Thymus (tissue), 11 donors: ENCODE data around the gene PIAS4. TPM values are rescaled to one million over a fixed set of nuclear protein-coding genes. Genes with fewer than 3 reads are reported as not detected.

Experiments used
- DNase-seq, 9 donors: peaks; one replicate each; pipeline ENCODE4 v3.0.0-alpha.2; 2013; ENCODE audit warnings: low spot score in 9 of 9, low read depth in 6 of 9, missing footprints in 1 of 9
- H3K27ac ChIP-seq, 2 donors: one replicate each; pipeline ENCODE4 v1.5.1; 2013; ENCODE audit warnings: control low read depth in 1 of 2, low read depth in 1 of 2, low read length in 1 of 2, mild to moderate bottlenecking in 1 of 2, moderate library complexity in 1 of 2
- H3K27me3 ChIP-seq, 2 donors: one replicate each; pipeline ENCODE4 v1.5.1; 2013; ENCODE audit warnings: low read length in 1 of 2; ENCODE audit not compliant: control insufficient read depth in 2 of 2, insufficient read depth in 1 of 2
- H3K36me3 ChIP-seq, 2 donors: one replicate each; pipeline ENCODE4 v1.5.1; 2013; ENCODE audit warnings: low read length in 1 of 2, mild to moderate bottlenecking in 1 of 2, moderate library complexity in 1 of 2; ENCODE audit not compliant: control insufficient read depth in 2 of 2, insufficient read depth in 2 of 2
- H3K4me1 ChIP-seq, 2 donors: one replicate each; pipeline ENCODE4 v1.5.1; 2013; ENCODE audit warnings: low read length in 2 of 2; ENCODE audit not compliant: control insufficient read depth in 2 of 2, insufficient read depth in 2 of 2
- H3K4me3 ChIP-seq, 2 donors: one replicate each; pipeline ENCODE4 v1.5.1; 2013; ENCODE audit warnings: low read length in 2 of 2, control low read depth in 1 of 2, mild to moderate bottlenecking in 1 of 2
- H3K9me3 ChIP-seq, 2 donors: one replicate each; pipeline ENCODE4 v1.5.1; 2013; ENCODE audit warnings: low read length in 1 of 2, mild to moderate bottlenecking in 1 of 2; ENCODE audit not compliant: control insufficient read depth in 2 of 2, insufficient read depth in 1 of 2
- WGBS: extraction: QIAGEN DNeasy Blood & Tissue Kit; methylation state at CpG from one replicate; pipeline ENCODE4 v1.1.7; 2013; 5-methylcytosine and 5-hydroxymethylcytosine counted together
- polyA plus RNA-seq: library from polyadenylated mRNA; stranded (reverse); fragments of 200-250 nt; gene quantifications from one replicate; pipeline ENCODE4 v1.2.3, GENCODE V29; 2013
- total RNA-seq: library from RNA; stranded (reverse); fragments of 120-200 nt; gene quantifications from one replicate; pipeline ENCODE4 v1.2.4, GENCODE V29; 2013
- donor health status: healthy.

Gene PIAS4
- total and polyA plus RNA-seq, 2 donors, result 10.8 to 13.4 TPM

DNA sequence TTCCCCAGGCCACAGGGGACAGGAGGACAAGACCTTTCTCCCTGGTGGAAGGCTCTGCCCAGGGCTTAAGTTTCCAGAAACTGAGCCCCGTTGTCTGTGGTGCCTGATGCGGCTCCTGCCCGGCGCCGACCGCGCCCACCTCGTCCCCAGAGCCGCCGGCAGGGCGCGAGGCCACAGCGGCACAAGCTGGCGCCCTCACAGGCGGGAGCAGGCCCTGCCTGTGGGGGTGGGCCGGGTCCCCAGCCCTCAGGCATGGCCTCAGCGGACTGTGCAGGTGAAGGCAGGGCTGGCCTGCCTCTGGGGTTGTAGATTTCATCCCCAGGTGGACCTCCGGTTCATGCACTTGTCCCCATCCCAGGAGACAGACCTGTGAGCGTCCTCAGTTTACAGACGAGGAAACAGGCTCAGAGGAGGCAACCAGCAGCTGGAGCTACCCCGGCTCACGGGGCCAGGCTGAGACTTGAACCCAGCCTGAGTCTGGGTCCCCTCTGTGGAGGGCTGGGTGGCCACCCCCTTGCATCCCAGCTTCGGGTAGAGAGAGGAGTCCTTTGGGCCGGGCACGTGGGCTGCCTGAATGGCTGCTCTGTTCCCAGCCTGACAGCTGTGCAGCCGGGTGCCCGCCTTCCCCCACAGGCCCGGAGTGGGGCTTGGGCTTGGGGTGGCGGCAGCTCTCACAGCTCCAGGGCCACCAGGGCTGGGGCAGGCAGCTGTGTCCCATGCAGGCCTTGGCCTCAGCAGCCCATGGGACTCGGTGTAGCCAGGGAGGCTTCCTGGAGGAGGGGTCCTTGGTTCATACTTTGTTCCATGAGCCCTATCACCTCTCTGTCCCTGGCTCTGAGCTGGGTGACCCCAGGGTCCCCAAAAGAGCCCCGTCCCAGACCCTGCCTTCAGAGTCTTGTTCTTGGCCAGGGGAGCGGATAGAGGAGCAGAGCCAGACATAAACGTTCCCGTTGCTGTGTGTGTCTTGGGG, 26.8 kb downstream of the PIAS4 start:
- H3K27ac ChIP-seq, result no peak overlapping the region
- WGBS, result 96% methylated on average over 34 of the region's 34 CpGs
- H3K9me3 ChIP-seq, result peaks cover 2 to 5% of the 10 kb centered on the region in 2 donors

GRCh38 chr19:4035018-4035566, 27.6 kb downstream of the PIAS4 start:
- H3K4me1 ChIP-seq, result no peaks in the 10 kb centered on the region
- H3K27me3 ChIP-seq, result no peaks in the 10 kb centered on the region
- H3K36me3 ChIP-seq, result peaks cover 50 to 80% of the 10 kb centered on the region in 2 donors
- no peak overlapping the region for H3K4me3 ChIP-seq
- peaks cover 2 to 5% of the 10 kb centered on the region in 2 donors for H3K9me3 ChIP-seq
- no peak for DNase-seq
- no peak overlapping the region for H3K27ac ChIP-seq
- WGBS, result 97% methylated on average over 19 of the region's 19 CpGs

More for the DNA sequence above, 26.8 kb downstream of the PIAS4 start:
- H3K4me1 ChIP-seq, result no peaks in the 10 kb centered on the region
- no peak for DNase-seq
- no peak overlapping the region for H3K4me3 ChIP-seq
- H3K27me3 ChIP-seq, result no peaks in the 10 kb centered on the region
- H3K36me3 ChIP-seq, result peaks cover 52 to 82% of the 10 kb centered on the region in 2 donors

DNA sequence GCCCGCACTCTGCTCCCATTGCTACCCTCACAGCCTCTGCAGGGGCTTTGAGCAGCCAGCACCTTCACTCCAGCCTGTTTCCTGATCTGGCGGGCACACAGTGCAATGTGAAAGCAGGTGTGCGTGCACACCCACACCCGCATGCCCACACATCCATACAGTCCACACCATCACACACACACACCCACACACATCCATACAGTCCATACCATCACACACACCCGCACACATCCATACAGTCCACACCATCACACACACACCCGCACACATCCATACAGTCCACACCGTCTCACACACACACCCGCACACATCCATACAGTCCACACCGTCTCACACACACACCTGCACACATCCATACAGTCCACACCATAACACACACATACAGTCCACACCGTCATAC, 28.0 kb downstream of the PIAS4 start:
- WGBS, result 89% methylated on average over 10 of the region's 10 CpGs
- Histone ChIP-seq H3K36me3 (peaks cover 52 to 83% of the 10 kb centered on the region in 2 donors), H3K9me3 (peaks cover 2 to 5% of the 10 kb centered on the region in 2 donors), H3K27ac (no peak overlapping the region), H3K4me3 (no peak overlapping the region), H3K27me3 (no peaks in the 10 kb centered on the region), H3K4me1 (no peaks in the 10 kb centered on the region)
- no peak for DNase-seq

GRCh38 chr19:4036576-4037300, 29.2 kb downstream of the PIAS4 start:
- Histone ChIP-seq H3K4me1 (no peaks in the 10 kb centered on the region), H3K27ac (no peak overlapping the region), H3K36me3 (peaks cover 46 to 73% of the 10 kb centered on the region in 2 donors), H3K4me3 (no peak overlapping the region), H3K27me3 (no peaks in the 10 kb centered on the region), H3K9me3 (peaks cover 2 to 5% of the 10 kb centered on the region in 2 donors)
- no peak for DNase-seq
- WGBS, result 97% methylated on average over 25 of the region's 25 CpGs

DNA sequence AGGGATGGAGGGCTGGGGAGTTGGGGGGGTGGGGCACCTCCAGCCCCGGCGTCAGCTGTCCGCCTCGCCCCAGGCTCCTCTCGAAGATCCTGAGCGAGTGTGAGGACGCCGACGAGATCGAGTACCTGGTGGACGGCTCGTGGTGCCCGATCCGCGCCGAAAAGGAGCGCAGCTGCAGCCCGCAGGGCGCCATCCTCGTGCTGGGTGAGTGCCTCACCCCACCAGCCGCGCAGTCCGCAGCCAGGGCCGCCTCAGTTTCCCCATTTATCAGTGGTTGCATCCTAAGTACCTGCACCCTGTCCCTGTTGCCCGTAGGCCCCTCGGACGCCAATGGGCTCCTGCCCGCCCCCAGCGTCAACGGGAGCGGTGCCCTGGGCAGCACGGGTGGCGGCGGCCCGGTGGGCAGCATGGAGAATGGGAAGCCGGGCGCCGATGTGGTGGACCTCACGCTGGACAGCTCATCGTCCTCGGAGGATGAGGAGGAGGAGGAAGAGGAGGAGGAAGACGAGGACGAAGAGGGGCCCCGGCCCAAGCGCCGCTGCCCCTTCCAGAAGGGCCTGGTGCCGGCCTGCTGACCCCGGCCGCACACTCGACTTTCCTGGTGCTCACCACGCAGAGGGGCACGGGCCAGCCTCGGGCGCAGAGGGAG, 29.9 kb downstream of the PIAS4 start:
- H3K4me3 ChIP-seq, result no peak overlapping the region
- DNase-seq, result no peak
- peaks cover 46 to 71% of the 10 kb centered on the region in 2 donors for H3K36me3 ChIP-seq
- H3K4me1 ChIP-seq, result no peaks in the 10 kb centered on the region
- no peak overlapping the region for H3K27ac ChIP-seq
- WGBS, result 97% methylated on average over 54 of the region's 54 CpGs
- peaks cover 2 to 5% of the 10 kb centered on the region in 2 donors for H3K9me3 ChIP-seq
- no peaks in the 10 kb centered on the region for H3K27me3 ChIP-seq

DNA sequence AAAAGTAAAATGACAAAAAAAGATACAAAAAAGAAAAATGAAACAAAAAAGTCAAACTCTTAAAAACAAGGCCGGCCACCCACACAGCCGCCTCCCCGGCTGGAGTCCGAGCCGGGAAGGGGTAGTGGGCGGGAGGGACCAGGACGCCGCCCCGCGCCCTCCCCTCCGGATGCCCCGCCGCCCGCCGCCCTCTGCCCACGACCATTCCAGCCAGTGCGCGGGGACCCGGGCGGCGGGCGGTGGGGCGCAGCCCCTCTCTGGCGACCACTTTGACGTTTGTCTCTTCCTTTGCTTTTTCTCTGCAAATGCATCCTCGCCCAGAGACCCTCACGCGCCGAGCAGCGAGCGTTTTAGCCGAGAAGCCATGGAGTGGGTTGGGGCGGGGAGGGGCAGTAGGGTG, 30.5 kb downstream of the PIAS4 start:
- H3K27ac ChIP-seq, result no peak overlapping the region
- no peak for DNase-seq
- WGBS, result 96% methylated on average over 33 of the region's 33 CpGs
- no peaks in the 10 kb centered on the region for H3K27me3 ChIP-seq
- H3K9me3 ChIP-seq, result peaks cover 2 to 5% of the 10 kb centered on the region in 2 donors
- H3K36me3 ChIP-seq, result peaks cover 42 to 68% of the 10 kb centered on the region in 2 donors
- H3K4me3 ChIP-seq, result no peak overlapping the region
- no peaks in the 10 kb centered on the region for H3K4me1 ChIP-seq

DNA sequence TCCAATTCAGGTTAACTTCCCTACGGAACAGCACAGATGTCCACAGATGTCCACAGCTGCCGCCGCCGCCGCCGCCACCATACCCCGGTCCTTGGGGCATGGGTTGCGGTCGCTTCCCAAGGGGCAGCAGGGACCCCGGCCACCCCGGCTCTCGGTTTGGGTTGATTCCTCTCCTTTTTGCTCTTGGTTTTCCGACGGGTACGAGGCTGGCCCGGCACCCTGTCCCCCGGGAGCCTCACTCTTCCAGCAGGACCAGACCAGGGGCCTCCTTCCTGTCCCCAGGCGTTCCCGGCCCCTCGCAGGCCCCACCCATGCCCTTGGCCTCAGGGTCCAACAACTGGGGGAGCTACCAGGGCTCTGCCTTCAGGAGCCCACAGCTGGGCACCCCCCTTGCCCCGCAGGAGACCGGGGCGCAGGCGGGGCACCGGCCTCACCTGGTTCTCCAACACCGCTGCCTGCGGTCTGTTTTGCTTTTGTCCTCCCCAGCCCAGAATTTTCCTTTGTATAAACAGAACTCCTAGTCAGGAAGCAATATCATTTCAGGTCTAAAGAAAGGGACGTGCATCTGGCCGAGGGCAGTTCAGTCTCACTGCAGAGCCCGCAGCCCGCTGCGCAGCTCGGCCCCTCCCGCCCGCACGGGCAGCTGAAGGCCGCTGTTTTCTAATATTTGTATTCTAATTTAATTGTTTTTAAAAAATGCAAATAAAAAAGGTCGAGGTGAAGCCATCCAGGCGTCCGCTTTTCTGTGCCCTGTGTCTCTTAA, 31.3 kb downstream of the PIAS4 start:
- Histone ChIP-seq H3K4me1 (no peaks in the 10 kb centered on the region), H3K27me3 (no peaks in the 10 kb centered on the region), H3K27ac (no peak overlapping the region), H3K36me3 (peaks cover 35 to 61% of the 10 kb centered on the region in 2 donors), H3K9me3 (peaks cover 2 to 5% of the 10 kb centered on the region in 2 donors), H3K4me3 (no peak overlapping the region)
- no peak for DNase-seq
- WGBS, result 94% methylated on average over 40 of the region's 40 CpGs

- whole genome bisulfite sequencing, result 98% methylated on average over 14 of the region's 14 CpGs
- H3K4me3 ChIP-seq, result no peak overlapping the region
- DNase-seq, result no peak
- no peaks in the 10 kb centered on the region for H3K4me1 ChIP-seq
- no peaks in the 10 kb centered on the region for H3K27me3 ChIP-seq
- H3K27ac ChIP-seq, result no peak overlapping the region
- H3K9me3 ChIP-seq, result no peaks in the 10 kb centered on the region
- H3K36me3 ChIP-seq, result peaks cover 42 to 56% of the 10 kb centered on the region in 2 donors
Measured at GRCh38 chr19:4042064-4042730, 34.7 kb downstream of the PIAS4 start.
